ENCODE measurements around the gene HNF1A.
A peak's percentile ranks its signal among the peaks of the same experiment; 100 is the strongest.
"Not testable (repeated sequence)": the region's sequence is repeated elsewhere in the genome, so short reads cannot be mapped to it uniquely, and the experiment has no call there.

HNF1A gene

DNA sequence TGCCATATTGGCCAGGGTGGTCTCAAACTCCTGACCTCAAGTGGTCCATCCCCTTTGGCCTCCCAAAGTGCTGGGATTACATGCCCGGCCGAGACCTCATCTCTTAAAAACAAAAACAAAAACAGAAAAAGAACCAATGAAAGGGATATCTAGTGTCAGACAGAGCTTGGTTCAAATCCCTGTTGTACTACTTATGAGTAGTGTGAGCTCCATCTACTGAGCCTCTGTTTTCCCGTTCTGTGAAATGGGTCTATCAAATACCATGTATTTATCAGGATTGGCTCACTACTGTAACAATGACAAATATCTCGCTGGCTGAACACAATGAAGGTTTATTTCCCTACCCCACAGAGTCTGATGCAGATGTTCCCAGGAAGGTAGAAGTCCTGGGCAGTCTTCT lies 36.9 kb upstream of the HNF1A start:
- Histone ChIP-seq H3K27me3 (replicated peaks; ENCODE audit: control insufficient read depth, insufficient read depth, low read length) (no peaks in the 10 kb centered on the region), H3K36me3 (ENCODE audit: control insufficient read depth, insufficient read depth, low read length) (no peaks in the 10 kb centered on the region), H3K4me3 (replicated peaks; ENCODE audit: low read depth, low read length) (no peak overlapping the region)
- TF ChIP-seq, protein P1, sequence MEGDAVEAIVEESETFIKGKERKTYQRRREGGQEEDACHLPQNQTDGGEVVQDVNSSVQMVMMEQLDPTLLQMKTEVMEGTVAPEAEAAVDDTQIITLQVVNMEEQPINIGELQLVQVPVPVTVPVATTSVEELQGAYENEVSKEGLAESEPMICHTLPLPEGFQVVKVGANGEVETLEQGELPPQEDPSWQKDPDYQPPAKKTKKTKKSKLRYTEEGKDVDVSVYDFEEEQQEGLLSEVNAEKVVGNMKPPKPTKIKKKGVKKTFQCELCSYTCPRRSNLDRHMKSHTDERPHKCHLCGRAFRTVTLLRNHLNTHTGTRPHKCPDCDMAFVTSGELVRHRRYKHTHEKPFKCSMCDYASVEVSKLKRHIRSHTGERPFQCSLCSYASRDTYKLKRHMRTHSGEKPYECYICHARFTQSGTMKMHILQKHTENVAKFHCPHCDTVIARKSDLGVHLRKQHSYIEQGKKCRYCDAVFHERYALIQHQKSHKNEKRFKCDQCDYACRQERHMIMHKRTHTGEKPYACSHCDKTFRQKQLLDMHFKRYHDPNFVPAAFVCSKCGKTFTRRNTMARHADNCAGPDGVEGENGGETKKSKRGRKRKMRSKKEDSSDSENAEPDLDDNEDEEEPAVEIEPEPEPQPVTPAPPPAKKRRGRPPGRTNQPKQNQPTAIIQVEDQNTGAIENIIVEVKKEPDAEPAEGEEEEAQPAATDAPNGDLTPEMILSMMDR (IDR thresholded peaks at IDR 0.05; ENCODE audit: insufficient read depth, low read length, poor library complexity, severe bottlenecking) = no peak
- no peak for DNase-seq (ENCODE audit: extremely low read depth, insufficient read length)

GRCh38 chr12:120941846-120942405 lies 36.4 kb upstream of the HNF1A start:
- no peaks in the 10 kb centered on the region for H3K27me3 ChIP-seq (replicated peaks; ENCODE audit: control insufficient read depth, insufficient read depth, low read length)
- TF ChIP-seq, protein P1 (IDR thresholded peaks at IDR 0.05; ENCODE audit: insufficient read depth, low read length, poor library complexity, severe bottlenecking) = no peak

DNA sequence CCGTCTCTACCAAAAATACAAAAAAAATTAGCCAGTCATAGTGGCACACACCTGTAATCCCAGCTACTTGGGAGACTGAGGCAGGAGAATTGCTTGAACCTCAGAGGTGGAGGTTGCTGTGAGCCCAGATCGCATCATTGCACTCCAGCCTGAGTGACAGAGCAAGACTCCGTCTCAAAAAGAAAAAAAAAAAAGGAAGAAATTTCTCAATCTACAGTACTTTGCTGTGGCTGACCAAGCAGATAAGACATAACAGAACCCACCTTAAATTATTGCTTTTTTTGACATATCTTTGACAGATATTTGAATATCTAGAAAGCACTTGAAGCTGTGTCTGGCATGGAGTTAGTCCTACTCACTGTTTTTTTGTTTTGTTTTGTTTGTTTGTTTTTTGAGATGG lies 34.9 kb upstream of the HNF1A start:
- TF ChIP-seq, protein P1 (IDR thresholded peaks at IDR 0.05; ENCODE audit: insufficient read depth, low read length, poor library complexity, severe bottlenecking) = no peak
- H3K36me3 ChIP-seq (ENCODE audit: control insufficient read depth, insufficient read depth, low read length) = no peaks in the 10 kb centered on the region
- no peak overlapping the region for H3K4me3 ChIP-seq (replicated peaks; ENCODE audit: low read depth, low read length)
- H3K27me3 ChIP-seq (replicated peaks; ENCODE audit: control insufficient read depth, insufficient read depth, low read length) = no peaks in the 10 kb centered on the region
- DNase-seq (ENCODE audit: extremely low read depth, insufficient read length) = no peak

More at GRCh38 chr12:120941846-120942405, 36.4 kb upstream of the HNF1A start:
- Histone ChIP-seq H3K4me3 (replicated peaks; ENCODE audit: low read depth, low read length) (no peak overlapping the region), H3K36me3 (ENCODE audit: control insufficient read depth, insufficient read depth, low read length) (no peaks in the 10 kb centered on the region)
- DNase-seq (ENCODE audit: extremely low read depth, insufficient read length) = no peak

DNA sequence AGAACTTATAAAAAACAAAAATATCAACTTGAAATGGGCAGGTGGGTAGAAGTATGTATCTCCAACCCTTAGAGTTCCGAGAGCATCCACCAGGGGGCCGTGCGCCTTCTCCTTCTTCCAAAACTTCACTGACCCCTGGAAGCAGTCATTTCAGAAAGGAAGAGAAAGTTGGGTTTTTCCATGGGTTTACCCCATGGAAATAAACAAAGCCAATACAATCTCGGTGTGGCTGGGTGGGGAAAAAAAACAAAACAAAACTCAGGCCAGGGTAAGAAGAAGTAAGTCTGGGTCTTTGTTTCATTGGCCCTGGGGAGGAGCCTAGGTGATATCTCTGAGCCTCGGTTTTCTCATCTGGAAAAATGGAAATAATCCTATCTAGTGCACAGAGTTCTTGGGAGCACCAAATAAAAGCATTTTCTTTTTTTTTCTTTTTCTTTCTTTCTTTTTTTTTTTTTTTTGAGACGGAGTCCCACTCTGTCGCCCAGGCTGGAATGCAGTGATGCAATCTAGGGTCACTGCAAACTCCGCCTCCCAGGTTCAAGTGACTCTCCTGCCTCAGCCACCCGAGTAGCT lies 33.6 kb upstream of the HNF1A start:
- TF ChIP-seq, protein P1 (IDR thresholded peaks at IDR 0.05; ENCODE audit: insufficient read depth, low read length, poor library complexity, severe bottlenecking) = peak; percentile 89
- no peaks in the 10 kb centered on the region for H3K27me3 ChIP-seq (replicated peaks; ENCODE audit: control insufficient read depth, insufficient read depth, low read length)
- peak; percentile 31 for DNase-seq (ENCODE audit: extremely low read depth, insufficient read length)

DNA sequence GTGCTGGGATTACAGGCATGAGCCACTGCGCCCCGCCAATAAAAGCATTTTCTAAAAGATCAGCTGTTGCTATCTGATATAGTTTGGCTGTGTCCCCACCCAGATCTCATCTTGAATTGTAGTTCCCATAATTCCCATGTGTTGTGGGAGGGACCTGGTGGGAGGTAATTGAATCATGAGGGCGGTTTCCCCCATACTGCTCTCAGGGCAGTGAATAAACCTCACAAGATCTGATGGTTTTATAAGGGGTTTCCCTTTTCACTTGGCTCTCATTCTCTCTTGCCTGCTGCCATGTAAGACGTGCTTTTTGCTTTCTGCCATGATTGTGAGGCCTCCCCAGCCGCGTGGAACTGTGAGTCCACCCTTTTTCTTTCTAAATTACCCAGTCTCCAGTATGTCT lies 32.8 kb upstream of the HNF1A start:
- DNase-seq (ENCODE audit: extremely low read depth, insufficient read length); H3K36me3 ChIP-seq (ENCODE audit: control insufficient read depth, insufficient read depth, low read length); H3K4me3 ChIP-seq (replicated peaks; ENCODE audit: low read depth, low read length); H3K27me3 ChIP-seq (replicated peaks; ENCODE audit: control insufficient read depth, insufficient read depth, low read length): not testable (repeated sequence)

More for the DNA sequence above, 33.6 kb upstream of the HNF1A start:
- H3K4me3 ChIP-seq (replicated peaks; ENCODE audit: low read depth, low read length) = no peak overlapping the region
- no peaks in the 10 kb centered on the region for H3K36me3 ChIP-seq (ENCODE audit: control insufficient read depth, insufficient read depth, low read length)

- H3K27me3 ChIP-seq (replicated peaks; ENCODE audit: control insufficient read depth, insufficient read depth, low read length); DNase-seq (ENCODE audit: extremely low read depth, insufficient read length); H3K36me3 ChIP-seq (ENCODE audit: control insufficient read depth, insufficient read depth, low read length); H3K4me3 ChIP-seq (replicated peaks; ENCODE audit: low read depth, low read length): not testable (repeated sequence)
These were observed 28.0 kb upstream of the HNF1A start for GRCh38 chr12:120950260-120950799.
